Testis (tissue), 2 donors: ENCODE measurements around the gene CDH7.

Experiments
- POLR2A ChIP-seq: fragments of 450-650 bp; IDR thresholded peaks from one replicate; pipeline ENCODE4 v1.6.1; 2017; ENCODE audit warnings: antibody characterized with exemption, mild to moderate bottlenecking, moderate library complexity
- TF ChIP-seq, protein P1 (sequence below), 3 experiments: fragments of 450-650 bp in 2 of 3; fragments of 200-600 bp in 1 of 3; sonication (generic) in 1 of 3; IDR thresholded peaks; one replicate each; pipeline ENCODE4 v1.5.1; 2016 to 2019; ENCODE audit warnings: antibody characterized with exemption in 3 of 3, mild to moderate bottlenecking in 2 of 3, moderate library complexity in 1 of 3

DNA sequence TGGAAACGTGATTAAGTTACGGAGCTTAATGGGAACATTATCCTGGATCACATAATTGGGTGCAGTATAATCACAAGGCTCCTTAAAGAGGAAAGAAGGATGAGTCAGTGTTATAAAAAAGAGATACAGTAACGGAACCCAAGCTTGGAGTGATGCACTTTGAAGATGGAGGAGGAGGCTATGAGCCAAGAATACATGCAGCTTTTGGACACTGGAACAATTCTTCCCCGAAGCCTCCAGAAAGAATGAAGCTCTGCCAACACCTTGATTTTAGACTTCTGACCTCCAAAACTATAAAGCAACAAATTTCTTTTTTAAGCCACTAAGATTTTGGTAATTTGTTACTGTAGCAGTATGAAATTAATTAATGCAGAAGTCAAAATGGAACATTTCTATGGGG is 85.1 kb downstream of the CDH7 start:
- TF ChIP-seq POLR2A, result no peak
- TF ChIP-seq, protein P1, sequence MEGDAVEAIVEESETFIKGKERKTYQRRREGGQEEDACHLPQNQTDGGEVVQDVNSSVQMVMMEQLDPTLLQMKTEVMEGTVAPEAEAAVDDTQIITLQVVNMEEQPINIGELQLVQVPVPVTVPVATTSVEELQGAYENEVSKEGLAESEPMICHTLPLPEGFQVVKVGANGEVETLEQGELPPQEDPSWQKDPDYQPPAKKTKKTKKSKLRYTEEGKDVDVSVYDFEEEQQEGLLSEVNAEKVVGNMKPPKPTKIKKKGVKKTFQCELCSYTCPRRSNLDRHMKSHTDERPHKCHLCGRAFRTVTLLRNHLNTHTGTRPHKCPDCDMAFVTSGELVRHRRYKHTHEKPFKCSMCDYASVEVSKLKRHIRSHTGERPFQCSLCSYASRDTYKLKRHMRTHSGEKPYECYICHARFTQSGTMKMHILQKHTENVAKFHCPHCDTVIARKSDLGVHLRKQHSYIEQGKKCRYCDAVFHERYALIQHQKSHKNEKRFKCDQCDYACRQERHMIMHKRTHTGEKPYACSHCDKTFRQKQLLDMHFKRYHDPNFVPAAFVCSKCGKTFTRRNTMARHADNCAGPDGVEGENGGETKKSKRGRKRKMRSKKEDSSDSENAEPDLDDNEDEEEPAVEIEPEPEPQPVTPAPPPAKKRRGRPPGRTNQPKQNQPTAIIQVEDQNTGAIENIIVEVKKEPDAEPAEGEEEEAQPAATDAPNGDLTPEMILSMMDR (IDR thresholded peaks at IDR 0.05), result no peak
